SIG-M5 (cell line): ENCODE measurements around the gene KCNIP3.
"Not testable (repeated sequence)": the region's sequence is repeated elsewhere in the genome, so short reads cannot be mapped to it uniquely, and the experiment has no call there.

Source experiments
- DNase-seq: peaks from one replicate; lab custom pipeline; 2025; lab: John Stamatoyannopoulos, UW

KCNIP3 gene

DNA sequence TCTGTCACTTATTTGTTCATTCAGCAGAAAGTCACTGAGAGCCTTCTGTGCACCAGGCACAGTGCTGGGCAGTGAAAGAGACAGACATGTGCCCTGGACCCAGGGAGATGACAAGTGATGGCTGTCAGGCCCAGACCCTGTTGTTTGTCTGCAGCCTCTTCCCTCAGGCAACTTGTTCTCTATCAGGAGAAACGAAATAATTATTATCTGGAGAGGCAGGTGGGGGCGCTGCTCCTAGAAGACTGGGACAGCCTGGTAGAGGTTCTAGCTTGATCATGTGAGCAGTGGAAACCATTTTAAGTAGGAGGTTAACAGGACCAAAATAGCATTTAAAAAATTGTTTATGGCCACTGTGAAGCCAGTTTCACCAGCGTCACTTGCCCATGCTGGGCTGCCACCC, 107.5 kb downstream of the KCNIP3 start:
- not testable (repeated sequence) for DNase-seq

DNA sequence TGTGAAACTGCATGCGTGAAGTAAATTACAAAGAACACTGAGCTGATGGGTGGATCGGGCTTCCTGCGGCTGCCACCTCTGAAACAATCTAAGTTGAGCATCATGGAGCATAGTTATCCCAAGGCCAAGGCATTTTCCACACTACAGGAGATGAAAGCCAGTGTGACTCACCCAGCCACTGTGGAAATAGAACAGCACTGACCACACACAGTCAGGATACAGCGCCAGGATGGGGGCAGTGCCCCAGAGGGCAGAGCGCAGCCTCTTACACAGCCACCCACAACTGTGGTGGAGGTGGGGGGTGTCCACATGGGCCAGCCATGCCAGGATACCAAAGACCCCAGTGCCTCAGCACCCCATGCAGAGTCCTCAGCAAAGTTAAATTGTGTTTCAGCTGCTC, 114.1 kb downstream of the KCNIP3 start:
- DNase-seq = not testable (repeated sequence)

DNA sequence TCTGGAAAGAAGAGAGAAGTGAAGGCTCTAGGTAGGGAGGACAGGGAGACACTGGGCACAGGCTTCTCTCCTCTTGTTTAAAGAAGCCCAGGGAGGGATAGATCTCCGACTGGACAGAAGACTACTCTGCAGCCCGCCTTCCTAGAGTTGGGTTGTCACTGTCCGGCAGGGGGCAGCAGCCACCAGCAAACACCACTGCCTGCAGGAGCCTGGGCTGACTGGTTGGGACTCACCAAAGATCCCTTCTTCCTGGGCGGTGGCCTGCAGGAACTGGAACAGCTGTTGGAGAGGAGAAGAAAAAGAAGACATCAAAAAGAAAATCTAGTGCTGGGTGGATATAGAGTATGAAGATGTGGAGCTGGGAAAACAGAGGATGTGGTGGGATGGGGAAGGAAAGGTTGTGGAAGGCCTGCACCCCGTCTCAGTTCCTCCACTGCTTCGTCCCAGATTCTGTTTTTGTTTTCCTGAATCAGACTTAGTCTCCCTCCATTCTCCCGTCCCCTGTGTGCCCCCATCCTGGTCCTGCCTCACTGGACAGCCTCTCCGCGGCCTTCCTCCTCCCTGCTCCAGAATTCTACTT, 117.0 kb downstream of the KCNIP3 start:
- DNase-seq = not testable (repeated sequence)

DNA sequence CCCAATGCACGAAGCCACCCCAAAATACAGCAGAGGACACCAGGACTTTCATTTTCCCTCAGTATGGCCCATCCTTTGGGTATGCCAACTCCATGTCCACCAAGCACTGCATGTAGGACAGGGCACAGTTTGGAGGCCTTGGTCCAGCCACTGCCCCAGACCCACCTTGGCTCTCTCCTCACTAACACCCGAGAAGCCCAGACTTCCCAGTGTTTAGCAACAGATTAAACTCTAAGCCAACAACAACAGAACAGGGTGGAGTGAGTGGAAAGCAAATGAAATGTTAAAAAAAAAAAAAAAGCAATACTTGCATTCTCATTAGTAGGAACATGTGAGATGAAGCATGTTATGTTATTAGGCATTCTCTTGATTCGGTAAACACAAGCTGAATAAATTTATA, 118.0 kb downstream of the KCNIP3 start:
- DNase-seq = not testable (repeated sequence)

DNA sequence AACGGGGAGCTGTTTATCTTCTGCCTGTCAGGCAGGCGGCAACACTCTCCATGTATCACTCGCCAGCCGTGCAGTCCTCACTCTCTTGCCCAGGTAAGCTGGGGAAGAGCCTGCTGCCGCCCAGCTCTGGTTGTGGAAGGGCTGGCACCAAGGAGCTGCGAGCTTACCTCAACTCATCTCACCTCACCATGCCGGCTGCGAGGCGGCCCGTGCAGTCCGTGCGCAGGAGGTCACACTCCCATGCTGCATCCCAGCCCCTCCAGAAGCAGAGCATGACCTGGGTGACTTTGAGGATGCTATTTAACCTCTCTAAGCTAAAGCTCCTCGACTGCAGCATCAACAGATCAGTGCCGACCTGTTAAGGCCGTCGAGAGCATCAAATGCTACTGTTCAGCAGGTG, 118.4 kb downstream of the KCNIP3 start:
- DNase-seq = not testable (repeated sequence)

DNA sequence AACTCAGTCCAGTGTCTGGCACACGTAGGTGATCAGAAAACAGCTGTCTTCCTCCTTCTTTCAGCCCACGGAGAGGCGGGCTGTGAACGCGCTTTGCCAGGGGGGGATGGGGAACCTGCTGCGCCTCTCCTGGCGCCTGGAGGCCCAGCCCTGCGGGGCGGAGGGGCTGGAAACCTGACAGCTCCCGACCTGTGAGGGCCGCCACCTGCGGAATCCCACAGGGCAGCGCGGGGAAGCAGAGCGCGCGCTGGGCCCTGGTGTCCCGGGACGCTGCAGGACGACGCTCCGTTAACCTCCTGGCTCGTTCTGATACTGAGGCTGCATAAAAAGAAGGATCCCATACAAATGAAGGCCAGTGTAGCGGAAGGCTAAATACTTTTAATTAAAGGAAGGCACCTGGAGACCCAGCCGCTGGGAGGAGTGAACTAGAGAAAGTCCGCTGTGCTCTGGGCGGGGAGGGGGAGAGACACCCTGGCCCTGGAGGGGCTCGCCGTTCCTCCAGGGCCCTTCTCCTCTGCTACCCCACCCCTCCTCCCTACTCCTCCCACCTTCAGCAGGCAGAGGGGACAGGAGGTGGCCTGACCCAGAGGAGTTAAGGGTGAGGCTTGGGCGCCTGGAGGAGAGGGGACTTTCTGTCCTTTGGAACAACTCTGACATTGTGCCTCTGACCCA, 130.2 kb downstream of the KCNIP3 start:
- DNase-seq = not testable (repeated sequence)

DNA sequence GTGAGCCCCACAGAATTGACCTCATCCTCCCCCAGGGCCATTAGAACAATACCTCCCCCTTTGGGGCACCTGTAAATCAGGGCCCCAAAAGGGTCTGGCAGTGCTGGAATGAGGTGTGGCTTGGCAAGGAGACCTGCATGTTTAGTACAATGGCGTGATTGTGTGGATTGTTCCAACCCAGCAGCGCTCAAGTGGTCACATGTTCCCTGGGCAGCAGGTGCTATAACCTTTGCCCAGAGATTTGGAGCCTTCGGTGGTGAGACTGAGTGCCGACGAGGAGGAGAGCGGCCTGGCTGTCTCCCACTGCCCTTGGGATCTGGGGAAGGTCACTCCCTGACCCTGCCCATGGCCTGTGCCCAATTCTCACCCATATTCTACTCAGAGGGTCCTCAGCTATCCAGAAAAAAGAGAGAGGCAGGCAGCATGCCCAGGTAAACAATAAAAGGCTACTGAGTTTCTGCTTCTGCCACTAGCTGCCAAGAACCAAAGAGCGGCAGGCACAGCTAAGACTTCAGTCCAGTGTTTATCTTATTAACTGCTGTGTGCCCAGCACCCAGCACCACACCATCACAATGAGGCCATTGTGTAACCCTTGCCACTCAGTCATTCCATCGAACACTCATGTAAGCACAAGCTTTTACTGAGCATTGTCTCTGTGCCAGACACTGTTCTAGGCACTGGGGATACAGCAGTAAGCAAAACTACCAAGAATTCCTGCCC, 132.8 kb downstream of the KCNIP3 start:
- DNase-seq = not testable (repeated sequence)

DNA sequence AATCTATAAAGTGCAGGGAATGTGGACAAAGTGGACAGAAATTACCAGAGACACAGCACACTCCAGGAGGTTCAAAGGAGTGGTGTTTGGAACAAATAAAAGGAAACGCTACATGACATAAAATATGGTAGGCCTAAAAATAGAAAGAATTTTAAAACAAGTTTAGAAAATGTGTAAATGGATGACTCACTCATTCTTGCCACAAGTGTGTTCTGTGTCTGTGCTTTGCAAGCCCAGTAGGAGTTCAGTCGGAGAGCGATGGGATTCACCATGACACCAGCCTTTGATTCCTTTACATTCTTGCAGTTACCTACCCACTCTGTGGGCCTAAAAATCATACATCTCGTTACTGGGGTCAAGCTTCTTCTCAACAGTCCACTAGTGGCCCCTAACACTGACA, 136.2 kb downstream of the KCNIP3 start:
- DNase-seq = not testable (repeated sequence)

DNA sequence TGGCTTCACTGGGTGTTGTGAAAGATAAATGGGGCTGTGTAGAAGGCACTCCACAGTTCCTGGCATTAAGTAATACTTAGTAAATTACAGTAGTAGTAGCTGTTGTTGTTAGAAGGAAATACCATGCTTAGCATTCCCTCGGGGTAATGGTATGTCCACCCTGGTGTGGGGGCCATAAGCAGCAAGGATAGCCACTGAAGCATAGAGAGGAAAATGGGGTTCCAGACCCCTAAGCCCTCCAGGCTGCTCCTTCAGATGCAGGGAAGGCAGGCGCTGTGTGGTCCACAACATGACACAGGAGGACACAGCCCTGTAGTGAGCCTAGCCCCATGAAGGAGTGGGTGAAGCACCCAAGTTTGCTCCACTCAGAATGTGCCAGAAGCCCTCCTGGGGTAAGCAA, 136.8 kb downstream of the KCNIP3 start:
- DNase-seq = not testable (repeated sequence)

DNA sequence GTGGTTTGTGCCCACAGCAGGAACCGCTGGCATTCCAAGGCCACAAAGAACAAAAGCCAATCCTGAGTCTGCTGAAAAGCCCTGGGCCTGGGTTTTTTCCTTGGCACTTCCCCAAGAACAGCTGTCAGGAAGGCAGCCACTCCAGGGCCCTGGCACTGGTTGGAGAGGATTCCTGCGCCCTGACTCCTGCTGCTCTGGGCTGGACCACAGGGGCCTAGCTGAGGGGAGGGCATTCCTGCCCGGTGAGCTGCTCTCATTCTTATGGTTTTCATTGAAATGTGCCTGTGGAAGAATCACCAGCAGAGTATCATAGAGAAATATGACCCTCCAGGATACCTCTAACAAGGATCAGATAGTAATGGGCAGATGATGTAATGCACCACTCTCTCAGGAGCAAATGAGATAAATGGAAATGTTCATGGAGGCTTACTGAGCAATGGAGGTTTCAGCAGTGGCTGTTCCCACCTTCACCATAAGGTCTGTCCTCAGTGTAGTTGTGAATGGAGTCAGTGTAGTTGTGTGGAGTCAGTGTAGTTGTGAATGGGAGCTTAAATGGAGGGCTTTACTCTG, 137.4 kb downstream of the KCNIP3 start:
- DNase-seq = not testable (repeated sequence)

DNA sequence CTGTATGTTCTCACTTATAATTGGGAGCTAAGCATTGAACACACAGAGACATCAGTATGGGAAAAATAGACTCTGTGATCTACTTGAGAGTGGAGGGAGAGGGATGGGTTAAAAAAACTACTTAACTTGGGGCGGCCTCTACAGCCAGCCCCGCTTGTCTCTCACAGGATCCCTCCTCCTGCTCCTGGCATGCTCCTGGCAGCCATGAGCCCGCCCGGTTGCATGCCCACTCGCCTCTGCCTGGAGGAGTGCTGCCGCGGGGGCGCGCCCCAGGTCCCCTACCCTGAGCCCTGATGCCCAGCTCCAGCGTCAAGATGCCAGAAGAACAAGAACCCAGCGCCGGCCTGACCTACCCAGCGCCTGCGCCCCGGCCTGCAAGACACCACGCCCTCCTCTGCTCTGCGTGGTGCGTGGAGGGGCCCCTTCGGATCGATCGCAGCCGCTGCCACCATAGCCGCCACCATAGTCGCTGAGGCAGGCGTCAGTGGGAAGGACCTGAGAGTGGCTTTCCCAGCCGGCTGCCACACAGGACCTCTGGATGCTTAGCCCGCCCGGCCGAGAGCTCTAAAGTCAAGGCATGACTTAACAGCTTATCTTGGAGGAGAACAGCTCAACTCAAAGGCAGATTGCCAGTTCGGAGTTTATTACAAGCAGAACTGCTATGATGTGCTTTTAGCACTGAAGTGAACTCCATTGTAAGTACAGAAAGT, 138.2 kb downstream of the KCNIP3 start:
- not testable (repeated sequence) for DNase-seq
